Limb (tissue), 2 donors: ENCODE results near the gene UBE2B.
"Not testable (repeated sequence)": the region's sequence is repeated elsewhere in the genome, so short reads cannot be mapped to it uniquely, and the experiment has no call there.

Source experiments
- DNase-seq, 2 donors: peaks; one replicate each; pipeline ENCODE4 v3.0.0-alpha.2; 2016; ENCODE audit errors: extremely low spot score in 2 of 2

UBE2B gene

GRCh38 chr5:134370871-134371833, at the start of gene UBE2B:
UBE2B (plus strand) TSS chr5:134371569; CDS start chr5:134371596, 27 bp downstream.
- peak; percentile 99 for DNase-seq

- no peak for DNase-seq
Observed at GRCh38 chr5:134327327-134327726, 44.0 kb upstream of the UBE2B start.

GRCh38 chr5:134328619-134329018, 42.8 kb upstream of the UBE2B start:
- DNase-seq = no peak

- DNase-seq = not testable (repeated sequence)
Observed at GRCh38 chr5:134336833-134337232, 34.5 kb upstream of the UBE2B start.

GRCh38 chr5:134343500-134343899, 27.9 kb upstream of the UBE2B start:
- DNase-seq = not testable (repeated sequence)

- DNase-seq = not testable (repeated sequence)
Observed at GRCh38 chr5:134345476-134345875, 25.9 kb upstream of the UBE2B start.

GRCh38 chr5:134345996-134346395, 25.4 kb upstream of the UBE2B start:
- DNase-seq = no peak

- DNase-seq = no peak
Observed at GRCh38 chr5:134349463-134349862, 21.9 kb upstream of the UBE2B start.

GRCh38 chr5:134355681-134356080, 15.7 kb upstream of the UBE2B start:
- DNase-seq = no peak

GRCh38 chr5:134365604-134366003, 5.8 kb upstream of the UBE2B start:
- no peak for DNase-seq

- no peak for DNase-seq
Observed at GRCh38 chr5:134370311-134370870, 978 bp upstream of the UBE2B start.

GRCh38 chr5:134371834-134372340, 518 bp downstream of the UBE2B start:
- peak; percentile 13 to 75 for DNase-seq

GRCh38 chr5:134373633-134374032, 2.3 kb downstream of the UBE2B start:
- not testable (repeated sequence) for DNase-seq

- DNase-seq = no peak
Observed at GRCh38 chr5:134374232-134374631, 2.9 kb downstream of the UBE2B start.

GRCh38 chr5:134380346-134380745, 9.0 kb downstream of the UBE2B start:
- DNase-seq = no peak

- not testable (repeated sequence) for DNase-seq
Observed at GRCh38 chr5:134382204-134382603, 10.8 kb downstream of the UBE2B start.

- DNase-seq = no peak
Observed at GRCh38 chr5:134383980-134384697, 12.8 kb downstream of the UBE2B start.

- DNase-seq = no peak
Observed at GRCh38 chr5:134387443-134387842, 16.1 kb downstream of the UBE2B start.

GRCh38 chr5:134392301-134392700, 20.9 kb downstream of the UBE2B start:
- DNase-seq = no peak

GRCh38 chr5:134394932-134395331, 23.6 kb downstream of the UBE2B start:
- DNase-seq = no peak

GRCh38 chr5:134396274-134396673, 24.9 kb downstream of the UBE2B start:
- no peak for DNase-seq

- no peak for DNase-seq
Observed at GRCh38 chr5:134397196-134397595, 25.8 kb downstream of the UBE2B start.
